ENCODE measurements around the gene NASP. TPM values are rescaled to one million over a fixed set of nuclear protein-coding genes. Genes with fewer than 3 reads are reported as not detected.
"Not testable (repeated sequence)": the region's sequence is repeated elsewhere in the genome, so short reads cannot be mapped to it uniquely, and the experiment has no call there.

The NASP gene
- total and polyA plus RNA-seq, 10 donors, result 85.1 to 151 (median 117) TPM

DNA sequence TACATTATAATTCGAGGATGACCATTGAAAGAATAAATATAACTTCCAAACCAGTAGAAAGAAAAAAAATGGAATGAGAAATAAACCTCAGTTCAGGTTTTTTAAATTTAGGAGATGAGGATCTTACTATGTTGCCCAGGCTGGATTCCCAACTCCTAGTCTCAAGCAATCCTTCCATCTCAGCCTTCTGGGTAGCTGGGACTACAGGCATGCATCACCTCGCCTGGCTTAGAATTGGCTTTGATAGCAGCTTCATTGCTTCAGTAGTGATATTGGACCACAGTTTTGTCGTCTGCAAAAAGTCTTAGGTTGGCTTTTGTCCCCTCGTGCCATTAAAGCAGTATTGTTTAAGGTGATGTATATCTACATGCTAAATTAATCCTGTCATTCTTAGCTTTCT, 2.9 kb downstream of the NASP start:
- no peaks in the 10 kb centered on the region for H3K27me3 ChIP-seq (replicated peaks in 1 of 7)
- peaks cover 27 to 86% (median 61%) of the 10 kb centered on the region in 6 donors for H3K4me1 ChIP-seq
- peak overlapping the region in 5 of 8 donors; percentile 24 to 100 (median 99) for H3K4me3 ChIP-seq
- H3K27ac ChIP-seq, result peak overlapping the region in 7 of 8 donors; percentile 2 to 97 (median 94)
- WGBS, 5 donors, result 50 to 69% (median 58%) methylated on average over 4 of the region's 4 CpGs
- H3K36me3 ChIP-seq, result peaks cover 0 to 22% (median 4%) of the 10 kb centered on the region in 6 donors
- no peaks in the 10 kb centered on the region for H3K9me3 ChIP-seq
- intact Hi-C loops (cut with DNase I; ENCODE audit: low total_unique reads), result no loop called here
- DNase-seq, result no peak
- TF ChIP-seq, protein P1, sequence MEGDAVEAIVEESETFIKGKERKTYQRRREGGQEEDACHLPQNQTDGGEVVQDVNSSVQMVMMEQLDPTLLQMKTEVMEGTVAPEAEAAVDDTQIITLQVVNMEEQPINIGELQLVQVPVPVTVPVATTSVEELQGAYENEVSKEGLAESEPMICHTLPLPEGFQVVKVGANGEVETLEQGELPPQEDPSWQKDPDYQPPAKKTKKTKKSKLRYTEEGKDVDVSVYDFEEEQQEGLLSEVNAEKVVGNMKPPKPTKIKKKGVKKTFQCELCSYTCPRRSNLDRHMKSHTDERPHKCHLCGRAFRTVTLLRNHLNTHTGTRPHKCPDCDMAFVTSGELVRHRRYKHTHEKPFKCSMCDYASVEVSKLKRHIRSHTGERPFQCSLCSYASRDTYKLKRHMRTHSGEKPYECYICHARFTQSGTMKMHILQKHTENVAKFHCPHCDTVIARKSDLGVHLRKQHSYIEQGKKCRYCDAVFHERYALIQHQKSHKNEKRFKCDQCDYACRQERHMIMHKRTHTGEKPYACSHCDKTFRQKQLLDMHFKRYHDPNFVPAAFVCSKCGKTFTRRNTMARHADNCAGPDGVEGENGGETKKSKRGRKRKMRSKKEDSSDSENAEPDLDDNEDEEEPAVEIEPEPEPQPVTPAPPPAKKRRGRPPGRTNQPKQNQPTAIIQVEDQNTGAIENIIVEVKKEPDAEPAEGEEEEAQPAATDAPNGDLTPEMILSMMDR (IDR thresholded peaks at IDR 0.05 in 8 of 11, conservative IDR thresholded peaks at IDR 0.05 in 3 of 11), result no peak
- TF ChIP-seq POLR2AphosphoS5 (IDR thresholded peaks at IDR 0.05), result no peak
- no peak for TF ChIP-seq POLR2A (IDR thresholded peaks at IDR 0.05)

DNA sequence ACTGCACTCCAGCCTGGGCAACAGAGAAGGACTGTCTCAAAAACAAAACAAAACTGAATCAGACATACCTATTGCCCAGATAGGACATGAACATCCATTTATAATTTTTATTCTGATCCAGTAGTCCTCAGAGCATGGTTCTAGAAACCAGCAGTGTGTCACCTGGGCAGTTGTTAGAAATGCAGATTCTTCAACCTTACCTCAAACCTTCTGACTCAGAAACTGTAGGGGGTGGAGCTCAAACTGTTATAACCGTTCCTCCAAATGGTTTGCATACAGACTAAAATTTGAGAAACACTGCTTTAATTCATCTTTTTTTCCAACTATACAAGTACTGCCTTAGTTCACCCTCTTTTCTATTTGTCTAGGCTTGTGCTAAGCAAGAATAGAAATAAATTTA, 6.0 kb downstream of the NASP start:
- peaks cover 0 to 53% (median 28%) of the 10 kb centered on the region in 6 donors for H3K36me3 ChIP-seq
- DNase-seq, result no peak
- H3K4me1 ChIP-seq, result peaks cover 22 to 77% (median 48%) of the 10 kb centered on the region in 6 donors
- intact Hi-C loops (cut with DNase I; ENCODE audit: low total_unique reads), result no loop called here
- 41 to 64% (median 47%) methylated on average over 1 of the region's 1 CpG for WGBS, 5 donors
- H3K27me3 ChIP-seq (replicated peaks in 1 of 7), result no peaks in the 10 kb centered on the region
- no peaks in the 10 kb centered on the region for H3K9me3 ChIP-seq
- H3K27ac ChIP-seq, result no peak overlapping the region
- peak overlapping the region in 1 of 8 donors; percentile 16 for H3K4me3 ChIP-seq
- TF ChIP-seq POLR2A (IDR thresholded peaks at IDR 0.05) (no peak), POLR2AphosphoS5 (IDR thresholded peaks at IDR 0.05) (no peak)

DNA sequence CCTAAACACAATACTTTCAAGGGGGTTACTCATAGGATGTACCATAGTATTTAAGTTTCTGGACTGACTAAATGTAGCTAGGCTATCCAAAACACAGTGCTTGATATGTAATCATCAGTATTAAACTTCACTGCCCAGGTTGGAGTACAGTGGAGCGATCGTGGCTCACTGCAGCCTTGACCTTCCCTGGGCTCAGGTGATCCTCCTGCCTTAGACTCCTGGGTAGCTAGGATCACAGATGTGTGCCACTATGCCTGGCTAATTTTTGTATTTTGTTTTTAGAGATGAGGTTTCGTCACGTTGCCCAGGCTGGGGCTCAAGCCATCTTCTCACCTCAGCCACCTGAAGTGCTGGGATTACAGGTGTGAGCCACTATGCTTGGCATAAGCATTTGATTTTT, 10.6 kb downstream of the NASP start:
- DNase-seq, result no peak
- H3K36me3 ChIP-seq, result peaks cover 0 to 85% (median 34%) of the 10 kb centered on the region in 6 donors
- 86 to 96% (median 89%) methylated on average over 4 of the region's 4 CpGs for WGBS, 5 donors

DNA sequence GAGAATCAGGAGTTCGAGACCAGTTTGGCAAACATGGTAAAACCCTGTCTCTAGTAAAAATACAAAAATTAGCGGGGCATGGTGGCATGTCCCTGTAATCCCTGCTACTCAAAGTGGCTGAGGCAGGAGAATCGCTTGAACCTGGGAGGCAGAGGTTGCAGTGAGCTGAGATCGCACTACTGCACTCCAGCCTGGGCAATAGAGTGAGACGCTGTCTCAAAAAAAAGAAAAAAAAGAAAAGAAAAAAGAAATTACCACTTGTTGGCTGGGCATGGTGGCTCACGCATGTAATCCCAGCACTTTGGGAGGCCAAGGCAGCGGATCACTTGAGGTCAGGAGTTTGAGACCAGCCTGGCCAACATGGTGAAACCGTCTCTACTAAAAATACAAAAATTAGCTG, 12.9 kb downstream of the NASP start:
- H3K4me3 ChIP-seq; H3K27me3 ChIP-seq (replicated peaks in 1 of 7); H3K9me3 ChIP-seq; DNase-seq; H3K27ac ChIP-seq; intact Hi-C loops (cut with DNase I; ENCODE audit: low total_unique reads): not testable (repeated sequence)
- Histone ChIP-seq H3K4me1 (peaks cover 0 to 41% (median 0%) of the 10 kb centered on the region in 6 donors), H3K36me3 (peaks cover 0 to 75% (median 30%) of the 10 kb centered on the region in 6 donors)
- WGBS, 5 donors, result 95 to 98% (median 96%) methylated on average over 8 of the region's 8 CpGs

More for the DNA sequence above, 10.6 kb downstream of the NASP start:
- Histone ChIP-seq H3K4me3 (no peak overlapping the region), H3K9me3 (no peaks in the 10 kb centered on the region), H3K27ac (no peak overlapping the region), H3K4me1 (peaks cover 1 to 46% (median 13%) of the 10 kb centered on the region in 6 donors), H3K27me3 (replicated peaks in 1 of 7) (no peaks in the 10 kb centered on the region)
- TF ChIP-seq POLR2AphosphoS5 (IDR thresholded peaks at IDR 0.05), result no peak
- TF ChIP-seq POLR2A (IDR thresholded peaks at IDR 0.05), result no peak
- TF ChIP-seq, protein P1 (IDR thresholded peaks at IDR 0.05 in 8 of 11, conservative IDR thresholded peaks at IDR 0.05 in 3 of 11), result no peak
- intact Hi-C loops (cut with DNase I; ENCODE audit: low total_unique reads), result no loop called here

DNA sequence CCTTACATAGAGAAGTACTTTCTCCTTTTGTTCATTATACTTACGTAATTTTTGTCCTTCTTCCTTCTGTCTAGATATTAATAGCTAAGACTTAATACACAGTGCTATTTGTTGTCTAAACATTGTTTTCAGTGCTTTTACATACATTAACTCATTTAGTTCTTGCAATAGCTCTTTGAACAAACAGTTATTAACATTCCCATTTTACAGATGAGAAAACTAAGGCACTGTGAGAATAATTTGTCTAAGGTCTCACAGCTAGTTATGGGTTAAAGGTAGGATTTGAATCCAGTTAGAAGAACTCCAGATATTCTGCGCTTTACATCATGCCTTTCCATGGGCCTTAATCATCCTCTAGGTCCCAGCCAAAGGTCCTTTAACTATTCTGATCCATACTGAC, 20.4 kb downstream of the NASP start:
- H3K4me1 ChIP-seq, result peaks cover 15 to 55% (median 27%) of the 10 kb centered on the region in 6 donors
- no peaks in the 10 kb centered on the region for H3K27me3 ChIP-seq (replicated peaks in 1 of 7)
- intact Hi-C loops (cut with DNase I; ENCODE audit: low total_unique reads), result no loop called here
- no peak for DNase-seq
- H3K36me3 ChIP-seq, result peaks cover 0 to 77% (median 35%) of the 10 kb centered on the region in 6 donors
- no peak overlapping the region for H3K4me3 ChIP-seq
- H3K9me3 ChIP-seq, result no peaks in the 10 kb centered on the region
- TF ChIP-seq, protein P1 (IDR thresholded peaks at IDR 0.05 in 8 of 11, conservative IDR thresholded peaks at IDR 0.05 in 3 of 11), result no peak
- TF ChIP-seq POLR2A (IDR thresholded peaks at IDR 0.05) (no peak), POLR2AphosphoS5 (IDR thresholded peaks at IDR 0.05) (no peak)
- no peak overlapping the region for H3K27ac ChIP-seq
- 95 to 98% (median 98%) methylated on average over 2 of the region's 2 CpGs for WGBS, 5 donors

All from spleen (tissue), 11 donors.